ENCODE data around the gene TTLL9. TPM values are rescaled to one million over a fixed set of nuclear protein-coding genes. Genes with fewer than 3 reads are reported as not detected.

TTLL9 gene
- total and polyA plus RNA-seq, 2 of the 13 experiments (the other 11 are each of a cell fraction or from before 2014, with no cell fraction given) = not detected

- TF ChIP-seq, protein P1, sequence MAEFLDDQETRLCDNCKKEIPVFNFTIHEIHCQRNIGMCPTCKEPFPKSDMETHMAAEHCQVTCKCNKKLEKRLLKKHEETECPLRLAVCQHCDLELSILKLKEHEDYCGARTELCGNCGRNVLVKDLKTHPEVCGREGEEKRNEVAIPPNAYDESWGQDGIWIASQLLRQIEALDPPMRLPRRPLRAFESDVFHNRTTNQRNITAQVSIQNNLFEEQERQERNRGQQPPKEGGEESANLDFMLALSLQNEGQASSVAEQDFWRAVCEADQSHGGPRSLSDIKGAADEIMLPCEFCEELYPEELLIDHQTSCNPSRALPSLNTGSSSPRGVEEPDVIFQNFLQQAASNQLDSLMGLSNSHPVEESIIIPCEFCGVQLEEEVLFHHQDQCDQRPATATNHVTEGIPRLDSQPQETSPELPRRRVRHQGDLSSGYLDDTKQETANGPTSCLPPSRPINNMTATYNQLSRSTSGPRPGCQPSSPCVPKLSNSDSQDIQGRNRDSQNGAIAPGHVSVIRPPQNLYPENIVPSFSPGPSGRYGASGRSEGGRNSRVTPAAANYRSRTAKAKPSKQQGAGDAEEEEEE (CRISPR knock-in tag; IDR thresholded peaks at IDR 0.05; ENCODE audit: borderline replicate concordance) = no peak
- TF ChIP-seq, protein P2, sequence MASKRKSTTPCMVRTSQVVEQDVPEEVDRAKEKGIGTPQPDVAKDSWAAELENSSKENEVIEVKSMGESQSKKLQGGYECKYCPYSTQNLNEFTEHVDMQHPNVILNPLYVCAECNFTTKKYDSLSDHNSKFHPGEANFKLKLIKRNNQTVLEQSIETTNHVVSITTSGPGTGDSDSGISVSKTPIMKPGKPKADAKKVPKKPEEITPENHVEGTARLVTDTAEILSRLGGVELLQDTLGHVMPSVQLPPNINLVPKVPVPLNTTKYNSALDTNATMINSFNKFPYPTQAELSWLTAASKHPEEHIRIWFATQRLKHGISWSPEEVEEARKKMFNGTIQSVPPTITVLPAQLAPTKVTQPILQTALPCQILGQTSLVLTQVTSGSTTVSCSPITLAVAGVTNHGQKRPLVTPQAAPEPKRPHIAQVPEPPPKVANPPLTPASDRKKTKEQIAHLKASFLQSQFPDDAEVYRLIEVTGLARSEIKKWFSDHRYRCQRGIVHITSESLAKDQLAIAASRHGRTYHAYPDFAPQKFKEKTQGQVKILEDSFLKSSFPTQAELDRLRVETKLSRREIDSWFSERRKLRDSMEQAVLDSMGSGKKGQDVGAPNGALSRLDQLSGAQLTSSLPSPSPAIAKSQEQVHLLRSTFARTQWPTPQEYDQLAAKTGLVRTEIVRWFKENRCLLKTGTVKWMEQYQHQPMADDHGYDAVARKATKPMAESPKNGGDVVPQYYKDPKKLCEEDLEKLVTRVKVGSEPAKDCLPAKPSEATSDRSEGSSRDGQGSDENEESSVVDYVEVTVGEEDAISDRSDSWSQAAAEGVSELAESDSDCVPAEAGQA (IDR thresholded peaks at IDR 0.05; ENCODE audit: low read depth) = peak; percentile 49; the same call in 1 of the 2 replicates
- TF ChIP-seq, protein P2 (CRISPR knock-in tag; IDR thresholded peaks at IDR 0.05; ENCODE audit: borderline replicate concordance) = peak; percentile 79; the same call in 1 of the 2 replicates
- TF ChIP-seq ZNF619 (CRISPR knock-in tag; IDR thresholded peaks at IDR 0.05) = peak; percentile 98
- TF ChIP-seq, protein P3, sequence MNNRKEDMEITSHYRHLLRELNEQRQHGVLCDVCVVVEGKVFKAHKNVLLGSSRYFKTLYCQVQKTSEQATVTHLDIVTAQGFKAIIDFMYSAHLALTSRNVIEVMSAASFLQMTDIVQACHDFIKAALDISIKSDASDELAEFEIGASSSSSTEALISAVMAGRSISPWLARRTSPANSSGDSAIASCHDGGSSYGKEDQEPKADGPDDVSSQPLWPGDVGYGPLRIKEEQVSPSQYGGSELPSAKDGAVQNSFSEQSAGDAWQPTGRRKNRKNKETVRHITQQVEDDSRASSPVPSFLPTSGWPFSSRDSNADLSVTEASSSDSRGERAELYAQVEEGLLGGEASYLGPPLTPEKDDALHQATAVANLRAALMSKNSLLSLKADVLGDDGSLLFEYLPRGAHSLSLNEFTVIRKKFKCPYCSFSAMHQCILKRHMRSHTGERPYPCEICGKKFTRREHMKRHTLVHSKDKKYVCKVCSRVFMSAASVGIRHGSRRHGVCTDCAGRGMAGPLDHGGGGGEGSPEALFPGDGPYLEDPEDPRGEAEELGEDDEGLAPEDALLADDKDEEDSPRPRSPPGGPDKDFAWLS (CRISPR knock-in tag; IDR thresholded peaks at IDR 0.05; ENCODE audit: borderline replicate concordance) = no peak
- TF ChIP-seq ZSCAN21 (CRISPR knock-in tag; IDR thresholded peaks at IDR 0.05; ENCODE audit: borderline replicate concordance) = peak; percentile 84
- TF ChIP-seq ZNF614 (CRISPR knock-in tag; IDR thresholded peaks at IDR 0.05; ENCODE audit: borderline replicate concordance) = peak; percentile 94; the same call in 1 of the 2 replicates
- TF ChIP-seq FLYWCH1 (CRISPR knock-in tag; IDR thresholded peaks at IDR 0.05) = no peak
- TF ChIP-seq NKX3-1 (CRISPR knock-in tag; IDR thresholded peaks at IDR 0.05) = peak; percentile 96
- TF ChIP-seq SMARCC2 (IDR thresholded peaks at IDR 0.05) = no peak
- TF ChIP-seq PHF20 (CRISPR knock-in tag; IDR thresholded peaks at IDR 0.05) = peak; percentile 92
- TF ChIP-seq, protein P4, sequence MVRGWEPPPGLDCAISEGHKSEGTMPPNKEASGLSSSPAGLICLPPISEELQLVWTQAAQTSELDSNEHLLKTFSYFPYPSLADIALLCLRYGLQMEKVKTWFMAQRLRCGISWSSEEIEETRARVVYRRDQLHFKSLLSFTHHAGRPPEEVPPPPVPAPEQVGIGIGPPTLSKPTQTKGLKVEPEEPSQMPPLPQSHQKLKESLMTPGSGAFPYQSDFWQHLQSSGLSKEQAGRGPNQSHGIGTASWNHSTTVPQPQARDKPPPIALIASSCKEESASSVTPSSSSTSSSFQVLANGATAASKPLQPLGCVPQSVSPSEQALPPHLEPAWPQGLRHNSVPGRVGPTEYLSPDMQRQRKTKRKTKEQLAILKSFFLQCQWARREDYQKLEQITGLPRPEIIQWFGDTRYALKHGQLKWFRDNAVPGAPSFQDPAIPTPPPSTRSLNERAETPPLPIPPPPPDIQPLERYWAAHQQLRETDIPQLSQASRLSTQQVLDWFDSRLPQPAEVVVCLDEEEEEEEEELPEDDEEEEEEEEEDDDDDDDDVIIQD (CRISPR knock-in tag; IDR thresholded peaks at IDR 0.05; ENCODE audit: low read depth) = peak; percentile 57; the same call in 1 of the 2 replicates
- TF ChIP-seq, protein P5, sequence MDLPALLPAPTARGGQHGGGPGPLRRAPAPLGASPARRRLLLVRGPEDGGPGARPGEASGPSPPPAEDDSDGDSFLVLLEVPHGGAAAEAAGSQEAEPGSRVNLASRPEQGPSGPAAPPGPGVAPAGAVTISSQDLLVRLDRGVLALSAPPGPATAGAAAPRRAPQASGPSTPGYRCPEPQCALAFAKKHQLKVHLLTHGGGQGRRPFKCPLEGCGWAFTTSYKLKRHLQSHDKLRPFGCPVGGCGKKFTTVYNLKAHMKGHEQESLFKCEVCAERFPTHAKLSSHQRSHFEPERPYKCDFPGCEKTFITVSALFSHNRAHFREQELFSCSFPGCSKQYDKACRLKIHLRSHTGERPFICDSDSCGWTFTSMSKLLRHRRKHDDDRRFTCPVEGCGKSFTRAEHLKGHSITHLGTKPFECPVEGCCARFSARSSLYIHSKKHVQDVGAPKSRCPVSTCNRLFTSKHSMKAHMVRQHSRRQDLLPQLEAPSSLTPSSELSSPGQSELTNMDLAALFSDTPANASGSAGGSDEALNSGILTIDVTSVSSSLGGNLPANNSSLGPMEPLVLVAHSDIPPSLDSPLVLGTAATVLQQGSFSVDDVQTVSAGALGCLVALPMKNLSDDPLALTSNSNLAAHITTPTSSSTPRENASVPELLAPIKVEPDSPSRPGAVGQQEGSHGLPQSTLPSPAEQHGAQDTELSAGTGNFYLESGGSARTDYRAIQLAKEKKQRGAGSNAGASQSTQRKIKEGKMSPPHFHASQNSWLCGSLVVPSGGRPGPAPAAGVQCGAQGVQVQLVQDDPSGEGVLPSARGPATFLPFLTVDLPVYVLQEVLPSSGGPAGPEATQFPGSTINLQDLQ (CRISPR knock-in tag; IDR thresholded peaks at IDR 0.05) = peak; percentile 73; the same call in 1 of the 2 replicates
These were observed 81.4 kb downstream of the TTLL9 start, which contains the start of gene PDRG1 (continued) for GRCh38 chr20:31951530-31952453.

All from HepG2 (cell line).